Hindlimb muscle (tissue), 1 donor: ENCODE data around the gene MGLL. TPM values are rescaled to one million over a fixed set of nuclear protein-coding genes. Genes with fewer than 3 reads are reported as not detected.

Source experiments
- DNase-seq: peaks from one replicate; pipeline ENCODE4 v3.0.0-alpha.2; 2013
- polyA plus RNA-seq: library from polyadenylated mRNA; unstranded; fragments of 120-200 nt; gene quantifications from one replicate; pipeline ENCODE4 v1.2.1, GENCODE V29; 2013; ENCODE audit not compliant: insufficient read length

Gene MGLL
- polyA plus RNA-seq, 1 donor = 28.0 TPM

DNA sequence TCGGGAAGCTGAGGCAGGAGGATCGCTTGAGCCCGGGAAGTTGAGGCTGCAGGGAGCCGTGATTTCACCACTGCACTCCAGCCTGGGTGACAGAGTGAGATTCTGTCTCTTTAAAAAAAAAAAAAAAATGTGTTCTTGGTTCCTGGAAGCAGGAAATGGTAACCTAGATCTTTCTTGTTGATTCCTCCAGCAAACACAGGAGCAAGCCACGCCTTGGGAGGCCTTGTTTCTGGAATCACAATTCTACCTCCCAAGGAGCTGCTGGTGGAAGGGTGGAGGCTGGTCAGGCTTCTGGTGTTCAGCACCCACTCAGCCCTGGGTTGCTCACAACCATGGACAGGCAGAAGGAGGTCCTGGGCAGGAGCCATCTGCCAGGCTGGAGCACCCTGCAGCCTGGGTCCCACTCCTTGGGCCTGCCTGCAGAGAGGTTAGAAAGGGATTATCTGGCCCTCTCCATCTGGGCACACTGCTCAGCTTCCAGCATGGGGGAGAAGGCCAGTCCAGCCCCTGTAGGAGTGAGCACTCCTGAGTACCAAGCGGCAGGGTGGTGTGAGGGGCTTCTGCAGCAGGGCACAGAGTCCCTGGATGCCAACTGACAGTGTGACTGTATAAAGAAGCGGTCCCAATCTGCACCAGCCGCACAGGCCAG lies 84.0 kb downstream of the MGLL start:
- no peak for DNase-seq

- DNase-seq = no peak
These were observed 85.3 kb downstream of the MGLL start for GRCh38 chr3:127736801-127737539.

- DNase-seq = no peak
These were observed 86.3 kb downstream of the MGLL start for GRCh38 chr3:127735767-127736693.

DNA sequence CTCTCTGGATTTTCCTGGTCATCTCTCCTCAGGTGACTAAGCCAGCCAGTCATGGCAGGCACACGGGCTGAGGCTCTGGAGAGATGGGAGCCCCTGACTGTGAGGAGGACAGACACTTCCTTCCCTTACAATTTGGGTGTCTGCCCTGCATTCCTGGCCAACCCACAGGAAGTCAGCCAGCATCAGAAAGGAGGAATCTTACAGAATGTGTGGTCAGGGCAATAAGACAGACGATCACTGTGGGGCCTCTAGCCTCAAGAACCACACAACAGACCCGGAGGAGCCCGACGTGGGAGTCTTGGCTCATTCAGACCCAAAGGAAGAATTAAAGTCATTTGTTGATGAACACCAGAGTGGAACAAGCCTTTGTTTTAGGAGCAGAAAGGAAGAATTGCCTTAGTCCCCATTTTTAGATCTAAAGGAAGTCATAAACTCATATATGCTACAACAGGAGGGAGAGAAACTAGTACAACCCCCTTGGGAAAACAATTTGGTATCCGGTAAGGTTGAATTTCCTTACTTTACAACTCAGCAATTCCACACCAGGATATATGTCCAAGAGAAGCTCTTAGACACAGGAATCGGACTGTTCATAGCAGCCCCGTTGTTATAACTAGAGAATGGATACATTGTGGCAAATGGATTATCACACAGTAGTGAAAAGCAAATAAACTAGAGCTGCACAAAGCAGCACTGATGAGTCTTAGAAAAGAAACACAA lies 87.4 kb downstream of the MGLL start:
- peak; percentile 50 for DNase-seq

GRCh38 chr3:127734181-127734720 lies 88.1 kb downstream of the MGLL start:
- no peak for DNase-seq

GRCh38 chr3:127733781-127734180 lies 88.5 kb downstream of the MGLL start:
- DNase-seq = no peak

GRCh38 chr3:127732879-127733350 lies 89.4 kb downstream of the MGLL start:
- no peak for DNase-seq

- DNase-seq = no peak
These were observed 90.0 kb downstream of the MGLL start for GRCh38 chr3:127732303-127732702.

GRCh38 chr3:127731546-127732289 lies 90.6 kb downstream of the MGLL start:
- DNase-seq = no peak

DNA sequence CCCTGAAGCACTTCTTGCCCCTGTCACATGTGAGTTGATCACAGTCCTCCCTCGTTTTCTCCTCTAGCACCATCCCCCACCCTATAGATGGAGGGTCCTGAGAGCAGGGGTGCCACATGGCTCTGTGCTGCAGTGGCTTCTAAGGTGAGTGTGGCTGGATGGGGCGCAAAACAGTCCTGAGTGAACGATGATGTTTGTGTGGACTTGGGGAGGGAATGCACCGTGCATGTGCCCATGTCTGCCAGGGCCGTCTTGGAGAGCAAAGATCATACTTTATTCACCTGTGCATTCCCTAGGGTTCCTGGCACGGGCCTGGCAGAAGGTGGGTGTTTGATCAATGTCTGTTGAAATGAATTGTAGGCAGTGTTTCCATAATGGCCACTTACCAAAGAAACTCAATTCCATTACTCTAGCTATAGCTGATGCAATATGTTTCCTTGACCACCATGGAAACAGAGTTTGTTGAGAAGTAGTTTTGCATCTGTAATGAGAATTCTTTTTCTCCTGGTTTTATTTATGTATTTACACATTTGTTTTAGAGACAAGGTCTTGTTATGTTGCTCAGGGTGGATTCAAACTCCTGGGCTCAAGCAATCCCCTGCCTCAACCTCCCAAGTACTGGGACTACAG lies 91.5 kb downstream of the MGLL start:
- peak; percentile 59 for DNase-seq

DNA sequence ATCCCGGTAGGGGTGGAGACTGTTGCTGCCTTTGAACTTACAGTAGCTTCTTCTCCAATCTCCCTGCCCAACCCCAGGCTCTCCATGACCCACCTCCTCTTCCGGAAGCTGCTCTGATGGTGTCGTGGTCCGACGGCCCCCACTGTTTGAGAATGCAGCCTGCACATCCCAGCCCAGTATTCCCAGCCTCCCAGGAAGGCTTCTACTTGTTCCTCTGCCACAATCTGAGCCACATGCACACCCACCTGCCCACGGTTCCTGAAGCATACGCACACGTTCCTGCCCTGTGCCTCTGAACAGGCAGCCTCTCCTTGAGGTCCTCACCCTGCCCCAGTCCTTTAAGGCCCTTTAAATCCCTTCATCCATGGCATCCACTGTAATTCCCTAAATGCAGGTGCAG lies 92.1 kb downstream of the MGLL start:
- DNase-seq = no peak

- no peak for DNase-seq
These were observed 92.7 kb downstream of the MGLL start for GRCh38 chr3:127729556-127730056.

DNA sequence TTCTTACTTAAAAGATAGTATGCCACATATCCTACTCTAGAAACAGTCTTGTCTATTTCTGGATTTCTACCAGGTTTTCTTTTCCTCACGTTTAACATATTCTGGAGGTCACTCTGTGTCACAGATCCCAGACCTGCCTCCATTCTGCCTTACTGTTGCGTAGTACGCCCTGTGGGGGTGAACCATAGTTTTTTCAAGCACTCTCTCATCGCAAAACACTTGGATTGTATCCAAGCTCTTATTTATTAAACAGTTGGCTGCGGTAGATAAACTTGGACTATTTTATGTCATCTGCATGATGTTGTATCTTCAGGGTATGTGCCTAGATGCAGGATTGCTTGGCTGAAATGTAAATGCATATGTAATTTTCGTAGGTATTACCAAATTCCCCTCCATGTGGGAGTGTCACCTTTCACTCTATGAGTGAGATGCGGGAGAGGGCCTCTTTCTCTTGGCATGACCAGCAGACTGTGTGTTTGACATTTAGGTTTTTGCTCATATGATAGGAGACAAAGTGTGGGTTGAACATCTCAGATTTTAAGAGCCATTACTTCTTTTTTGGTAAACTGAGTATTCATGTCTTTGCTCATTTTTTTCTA lies 93.8 kb downstream of the MGLL start:
- no peak for DNase-seq

DNA sequence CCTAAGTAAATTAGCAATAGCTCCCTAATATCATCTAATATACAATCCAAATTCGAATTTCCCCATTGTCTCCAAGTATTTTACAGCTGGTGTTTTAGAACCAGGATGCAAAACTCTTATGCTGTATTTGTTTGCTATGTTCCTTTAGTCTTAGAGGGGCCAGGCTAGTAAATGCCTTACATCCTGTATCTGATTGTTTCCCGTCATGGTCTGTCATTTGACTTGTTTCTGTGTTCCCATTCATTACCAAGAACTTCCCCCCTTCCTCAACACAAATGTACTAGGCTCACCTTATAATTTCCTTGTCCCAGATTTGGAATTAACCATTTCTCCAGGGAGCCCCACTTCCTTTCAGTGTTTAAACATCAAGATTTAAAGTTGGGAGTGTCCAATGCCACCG lies 95.4 kb downstream of the MGLL start:
- no peak for DNase-seq

DNA sequence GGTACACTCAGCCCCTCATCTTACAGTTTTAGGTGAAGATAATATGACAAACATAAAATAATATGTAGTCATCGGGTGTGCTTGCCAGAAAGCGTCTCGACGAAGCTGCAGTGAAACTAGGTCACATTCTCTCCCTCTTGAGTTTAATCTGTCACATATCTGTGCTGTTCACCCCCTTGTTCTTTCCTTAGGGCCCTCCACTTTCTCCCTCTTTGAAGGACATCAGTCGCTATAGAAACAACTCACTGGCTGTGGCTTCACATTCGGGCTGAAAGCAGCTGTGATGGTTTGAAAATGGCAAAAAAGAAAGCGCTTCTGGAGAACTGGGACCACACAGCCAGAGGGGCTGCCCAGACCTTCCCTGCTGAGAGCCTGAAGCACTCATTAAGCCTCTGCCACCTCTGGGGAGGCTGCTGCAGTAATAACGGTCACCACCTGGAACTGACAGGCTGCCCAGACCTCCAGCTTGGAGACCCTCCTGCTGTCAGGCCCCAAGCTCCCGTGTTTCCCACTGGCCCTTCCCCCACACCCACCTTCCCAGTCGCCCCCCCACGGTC lies 99.2 kb downstream of the MGLL start:
- DNase-seq = no peak

DNA sequence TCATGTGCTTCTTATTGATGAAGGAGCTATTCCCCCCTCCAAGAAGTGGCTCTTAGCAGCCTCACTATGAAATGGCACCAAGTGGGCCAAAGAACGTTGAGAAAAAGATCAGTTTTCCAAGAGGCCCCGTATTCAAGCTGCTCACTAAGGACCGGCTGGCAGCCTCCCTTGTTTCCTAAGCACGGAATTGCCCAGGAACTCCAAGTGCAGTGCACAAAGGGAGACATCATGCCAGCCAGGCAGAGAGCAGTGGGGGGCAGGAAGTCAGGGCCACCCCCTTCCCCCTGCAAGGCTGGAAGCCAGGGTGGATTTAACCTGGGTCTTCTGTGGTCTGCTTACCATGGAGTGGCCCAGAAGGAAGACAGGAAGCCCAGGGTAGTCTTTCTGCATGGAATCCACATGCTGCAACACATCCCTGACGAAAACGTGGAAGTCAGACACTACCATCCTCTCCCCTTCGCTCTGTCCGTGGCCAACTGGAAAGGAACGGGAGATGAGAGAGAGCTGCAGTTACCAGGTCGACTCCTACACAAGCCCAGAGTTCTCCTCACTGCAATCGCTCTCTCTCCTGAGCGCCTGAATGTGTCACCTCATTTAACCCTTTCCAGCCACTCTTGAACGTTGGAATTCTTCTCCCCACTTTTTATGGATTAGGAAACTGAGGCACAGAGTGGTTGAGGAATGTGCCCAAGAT lies 100.1 kb downstream of the MGLL start:
- DNase-seq = no peak

GRCh38 chr3:127720985-127721935 lies 101.1 kb downstream of the MGLL start:
- DNase-seq = no peak
